GM21360 (cell line): ENCODE results near the gene TRIML1.

ENCODE experiments used
- ATAC-seq: cut with Tn5 transposase; IDR thresholded peaks from one replicate; pipeline ENCODE4 v1.9.1; 2021; ENCODE audit warnings: mild to moderate bottlenecking, moderate library complexity; ENCODE audit not compliant: unreplicated experiment

Gene TRIML1, protein sequence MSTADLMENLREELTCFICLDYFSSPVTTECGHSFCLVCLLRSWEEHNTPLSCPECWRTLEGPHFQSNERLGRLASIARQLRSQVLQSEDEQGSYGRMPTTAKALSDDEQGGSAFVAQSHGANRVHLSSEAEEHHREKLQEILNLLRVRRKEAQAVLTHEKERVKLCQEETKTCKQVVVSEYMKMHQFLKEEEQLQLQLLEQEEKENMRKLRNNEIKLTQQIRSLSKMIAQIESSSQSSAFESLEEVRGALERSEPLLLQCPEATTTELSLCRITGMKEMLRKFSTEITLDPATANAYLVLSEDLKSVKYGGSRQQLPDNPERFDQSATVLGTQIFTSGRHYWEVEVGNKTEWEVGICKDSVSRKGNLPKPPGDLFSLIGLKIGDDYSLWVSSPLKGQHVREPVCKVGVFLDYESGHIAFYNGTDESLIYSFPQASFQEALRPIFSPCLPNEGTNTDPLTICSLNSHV

DNA sequence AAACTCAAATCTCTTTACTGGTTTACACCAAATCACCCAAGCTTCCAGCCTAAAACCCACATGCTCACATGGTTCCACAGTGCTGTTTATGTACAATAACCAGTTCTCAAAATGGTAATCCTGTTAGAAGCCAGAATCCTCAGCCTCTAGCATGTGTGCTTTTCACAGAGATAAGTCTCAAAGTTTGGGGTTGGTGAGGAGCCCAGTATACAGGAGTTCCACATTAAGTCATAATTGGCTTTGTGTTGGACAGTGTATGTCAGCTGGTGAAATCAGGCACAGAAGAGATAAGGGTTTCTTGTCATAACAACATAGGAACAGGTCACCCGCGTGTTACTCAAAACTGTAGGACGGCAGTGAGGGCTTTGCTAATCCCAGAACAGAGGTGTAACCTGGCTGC, at the start of gene TRIML1:
Gene TRIML1, plus strand, starts transcription at position 301 of the 400 bp plus-strand sequence. CDS start 118 bp downstream, outside the sequence.
- no peak for ATAC-seq

DNA sequence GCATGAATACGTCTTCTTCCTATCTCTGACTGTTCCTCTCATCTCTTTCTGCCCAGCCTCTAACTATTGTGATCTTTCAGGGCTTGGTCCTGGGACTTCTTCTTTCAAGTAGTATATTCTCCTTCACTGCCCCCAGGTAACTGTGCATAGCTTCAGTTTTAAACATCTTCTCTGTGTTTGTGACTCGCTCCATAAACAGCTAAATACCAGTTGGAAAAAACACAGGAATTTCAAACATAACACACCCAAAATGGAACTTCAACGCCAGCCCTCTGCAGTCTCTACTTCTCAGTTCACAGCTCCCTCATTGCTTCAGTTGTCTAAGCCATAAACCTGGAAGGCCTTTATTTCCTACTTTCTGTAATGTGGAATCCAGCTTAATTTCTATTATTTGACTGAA, 46.4 kb upstream of the TRIML1 start:
- ATAC-seq = no peak

DNA sequence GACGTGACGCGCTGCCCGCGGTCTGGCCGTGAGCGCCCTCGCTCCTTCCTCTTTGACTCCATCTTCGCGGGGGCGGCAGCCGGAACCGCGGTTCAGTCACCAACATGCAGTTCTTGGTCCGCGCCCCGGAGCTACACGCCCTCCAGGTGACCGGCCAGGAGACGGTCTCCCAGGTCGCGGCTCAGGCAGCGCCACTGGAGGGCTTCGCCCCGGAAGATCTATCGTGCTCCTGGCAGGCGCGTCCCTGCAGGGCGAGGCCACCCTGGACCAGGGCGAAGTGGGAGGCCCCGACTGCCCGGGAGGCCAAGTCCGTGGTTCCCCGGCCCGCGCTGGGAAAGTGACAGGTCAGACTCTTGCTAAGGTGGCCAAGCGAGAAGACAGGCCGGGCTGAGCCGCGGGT, 32.8 kb upstream of the TRIML1 start:
- no peak for ATAC-seq

DNA sequence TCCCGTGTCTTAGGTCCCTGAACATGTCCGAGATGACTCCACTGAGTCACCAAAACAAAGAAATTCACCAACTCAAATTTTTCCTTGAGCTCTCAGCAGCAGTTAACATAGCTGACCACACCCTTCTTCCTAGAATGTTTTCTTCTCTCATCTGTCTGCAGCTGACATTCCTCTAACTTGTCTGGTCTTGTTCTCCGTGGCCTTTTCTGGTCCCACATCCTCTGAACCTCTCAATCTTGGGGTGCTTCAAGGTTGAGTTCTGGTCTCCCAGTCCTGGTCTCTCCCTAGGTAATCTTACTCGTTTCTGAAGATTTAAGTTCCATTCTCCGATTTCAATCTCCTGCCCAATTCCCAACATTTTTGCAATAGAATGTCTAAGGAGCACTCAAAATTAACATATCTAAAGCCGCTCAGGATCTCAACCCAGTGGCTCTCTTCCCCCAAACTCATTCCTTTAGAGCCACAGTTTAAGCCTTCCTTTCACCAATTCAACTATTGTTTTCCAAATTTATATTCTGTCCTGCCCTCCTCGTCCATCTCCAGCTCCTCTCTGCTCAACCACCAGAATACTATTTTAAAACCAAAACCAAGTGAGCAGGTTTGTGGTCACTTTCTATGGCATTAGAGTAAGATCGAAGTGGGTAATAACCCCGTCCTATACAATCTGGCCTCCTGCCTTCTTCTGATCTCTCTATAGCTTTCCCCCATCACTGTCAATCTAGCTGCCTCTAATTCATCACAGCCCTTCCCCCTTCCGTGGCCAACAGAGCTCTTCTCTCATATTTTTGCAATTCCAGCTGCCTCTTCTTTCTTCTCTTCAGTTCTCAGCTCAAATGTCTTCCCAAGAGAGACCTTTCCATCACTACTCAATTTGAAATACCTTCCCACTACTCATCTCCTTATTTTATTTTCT, 31.1 kb upstream of the TRIML1 start:
- ATAC-seq = no peak

DNA sequence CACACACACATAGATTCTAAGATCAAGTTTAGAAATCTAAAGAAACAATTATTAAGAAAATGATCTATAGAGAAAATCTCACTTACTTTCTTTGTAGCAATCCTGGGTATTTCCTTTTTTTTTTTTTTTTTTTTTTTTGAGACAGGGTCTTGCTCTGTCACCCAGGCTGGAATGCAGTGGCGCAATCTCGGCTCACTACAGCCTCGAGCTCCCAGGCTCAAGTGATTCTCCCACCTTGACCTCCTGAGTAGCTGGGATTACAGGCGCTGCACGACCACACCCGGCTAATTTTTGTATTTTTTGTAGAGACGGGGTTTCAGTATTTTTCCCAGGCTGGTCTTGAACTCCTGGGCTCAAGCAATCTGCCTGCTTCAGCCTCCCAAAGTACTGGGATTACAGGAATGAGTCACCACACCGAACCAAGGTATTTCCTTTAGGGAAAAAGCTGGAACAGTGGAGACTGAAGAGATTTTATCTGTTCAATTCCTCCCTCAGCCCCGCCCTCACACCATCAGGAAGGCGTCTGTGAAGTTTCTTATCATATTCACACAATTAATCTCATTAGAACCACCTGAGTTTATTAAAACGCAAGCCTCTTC, 30.0 kb upstream of the TRIML1 start, which contains the start of gene TRIML2:
Gene TRIML2, minus strand, starts transcription at position 447 of the 599 bp plus-strand sequence. CDS start 4,235 bp downstream, outside the sequence.
- no peak for ATAC-seq

DNA sequence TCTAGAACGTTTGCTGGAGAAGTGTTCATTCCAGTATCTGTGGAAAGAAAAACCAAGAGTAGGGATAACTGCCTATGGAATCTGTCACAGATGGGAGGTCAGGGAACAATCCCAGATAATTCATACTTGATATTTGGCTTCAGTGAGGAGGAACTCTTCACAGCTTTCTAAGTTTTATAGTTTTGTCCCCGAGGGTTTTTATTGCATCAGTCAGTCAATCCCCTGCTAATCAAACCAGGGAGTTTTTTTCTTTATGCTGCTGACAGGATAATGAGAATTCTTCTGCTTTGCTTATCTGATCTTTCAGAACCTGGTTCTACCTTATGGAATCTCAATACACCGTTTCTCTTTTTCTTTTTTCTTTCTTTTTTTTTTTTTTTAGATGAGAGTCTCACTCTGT, 29.2 kb upstream of the TRIML1 start:
- no peak for ATAC-seq

DNA sequence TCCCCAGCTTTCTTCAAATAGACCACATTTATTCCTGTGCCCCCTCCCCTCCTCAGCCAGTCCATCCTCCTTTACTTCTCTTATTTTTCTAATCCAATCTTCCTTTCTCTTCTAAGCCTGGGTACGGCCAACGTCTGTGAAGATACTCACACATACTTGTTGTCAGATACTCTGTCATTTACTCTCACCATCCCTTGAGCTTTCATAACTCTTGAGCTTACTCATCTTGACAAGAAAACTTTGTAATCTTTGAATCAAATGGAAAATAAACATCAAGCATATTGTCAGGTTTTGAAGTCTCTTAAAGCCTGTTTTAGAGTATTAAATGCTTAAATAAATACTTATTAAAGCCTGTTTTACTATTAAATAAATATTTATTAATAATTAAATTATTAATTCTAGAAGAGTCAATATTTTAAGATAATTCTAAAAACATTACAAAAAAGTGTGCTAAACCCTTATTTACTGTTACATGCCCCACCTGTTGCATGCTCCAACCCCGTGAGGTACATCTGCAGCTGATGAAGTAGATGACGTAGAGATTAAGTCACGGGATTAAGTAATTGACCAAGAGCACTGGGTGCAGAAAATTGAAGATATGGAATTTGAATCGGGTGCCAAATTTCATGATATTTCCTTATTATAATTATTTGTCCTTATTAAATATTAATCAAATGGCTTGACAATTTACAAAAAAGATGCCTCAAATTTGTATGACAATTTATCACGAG, 28.3 kb upstream of the TRIML1 start:
- ATAC-seq = no peak

DNA sequence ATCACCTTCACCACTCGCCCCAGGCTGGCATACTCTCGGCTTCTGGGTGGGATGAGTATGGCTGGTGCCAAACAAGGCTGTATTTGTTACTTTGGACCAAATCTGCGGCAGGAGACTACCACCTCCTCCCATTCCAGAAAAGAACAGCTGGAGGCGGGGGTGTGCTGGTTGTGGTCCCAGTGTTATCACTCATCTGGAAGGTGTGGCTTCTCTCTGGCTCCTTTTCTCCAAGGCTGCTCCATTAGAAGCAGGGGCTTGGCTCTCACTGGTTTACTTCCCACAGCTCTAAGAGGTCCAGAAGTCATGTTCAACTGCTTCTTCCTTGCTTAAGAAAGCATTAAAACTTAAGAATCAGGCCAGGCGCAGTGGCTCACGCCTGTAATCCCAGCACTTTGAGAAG, 27.3 kb upstream of the TRIML1 start:
- ATAC-seq = no peak

DNA sequence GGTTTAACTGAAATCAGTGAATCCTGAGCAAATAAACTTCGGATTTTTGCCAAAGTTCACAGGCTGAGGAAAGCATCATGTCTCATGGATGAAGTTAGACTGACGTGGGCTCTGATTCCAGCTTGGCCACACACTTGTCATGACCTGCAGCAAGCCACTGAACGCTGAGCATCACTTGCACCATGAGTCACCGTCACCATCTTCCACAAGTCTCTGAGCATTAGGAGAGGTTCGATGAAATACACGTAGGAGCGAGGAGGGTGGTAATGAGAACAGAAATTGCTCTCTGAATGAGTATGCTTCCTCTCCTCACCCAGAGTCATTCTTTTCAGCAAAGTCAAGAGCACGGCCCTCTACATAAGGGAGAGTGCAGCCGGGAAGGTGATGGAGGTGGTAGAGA, 26.1 kb upstream of the TRIML1 start:
- ATAC-seq = no peak

DNA sequence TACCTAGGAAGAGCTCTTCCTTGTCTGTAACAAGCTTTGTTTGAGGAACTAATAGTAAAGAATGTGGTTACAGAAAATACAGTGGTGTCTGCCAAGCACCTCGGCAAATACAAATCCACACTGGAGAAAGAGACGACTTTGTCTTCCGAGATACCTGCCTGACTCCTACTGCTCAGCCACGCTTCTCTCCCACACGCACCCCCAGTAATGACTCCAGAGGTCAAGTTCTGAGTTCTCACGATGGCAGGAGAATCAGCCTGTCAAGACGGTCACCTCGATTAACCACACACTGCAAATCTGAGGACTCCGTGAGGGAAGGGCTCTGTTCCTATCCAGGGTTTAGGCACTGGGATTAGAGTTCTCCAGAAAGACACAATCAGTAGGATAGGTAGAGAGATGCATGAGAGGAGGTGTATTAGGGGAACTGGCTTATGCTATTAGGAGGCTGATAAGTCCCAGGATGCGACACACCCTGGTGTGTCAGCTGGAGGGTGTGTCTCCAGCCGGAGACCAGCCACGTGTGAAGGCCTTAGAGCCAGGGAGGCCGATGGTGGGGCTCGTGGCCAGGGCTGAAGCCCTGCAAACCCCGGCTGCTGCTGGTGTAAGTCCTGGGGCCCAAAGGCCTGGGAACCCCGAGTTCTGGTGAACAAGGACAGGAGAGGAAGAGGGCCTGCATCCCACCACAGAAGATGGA, 21.5 kb upstream of the TRIML1 start:
- no peak for ATAC-seq

DNA sequence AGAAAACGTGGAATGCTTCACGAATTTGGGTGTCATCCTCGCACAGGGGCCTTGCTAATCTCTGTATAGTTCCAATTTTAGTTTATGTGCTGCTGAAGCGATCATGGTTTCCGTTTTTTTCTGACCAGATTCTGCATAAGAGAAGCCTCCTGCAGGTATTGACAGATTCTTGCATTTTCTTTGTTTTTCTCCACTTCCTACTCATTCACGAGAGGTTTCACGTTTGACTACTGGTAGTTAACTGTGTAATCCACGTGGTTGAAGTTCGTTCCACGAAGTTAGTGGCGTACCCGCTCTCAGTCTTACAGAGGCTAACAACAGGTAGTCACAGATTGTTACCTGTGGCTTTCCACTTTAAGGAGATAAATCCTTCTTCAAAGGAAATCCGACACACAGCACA, 17.7 kb upstream of the TRIML1 start:
- ATAC-seq = no peak

DNA sequence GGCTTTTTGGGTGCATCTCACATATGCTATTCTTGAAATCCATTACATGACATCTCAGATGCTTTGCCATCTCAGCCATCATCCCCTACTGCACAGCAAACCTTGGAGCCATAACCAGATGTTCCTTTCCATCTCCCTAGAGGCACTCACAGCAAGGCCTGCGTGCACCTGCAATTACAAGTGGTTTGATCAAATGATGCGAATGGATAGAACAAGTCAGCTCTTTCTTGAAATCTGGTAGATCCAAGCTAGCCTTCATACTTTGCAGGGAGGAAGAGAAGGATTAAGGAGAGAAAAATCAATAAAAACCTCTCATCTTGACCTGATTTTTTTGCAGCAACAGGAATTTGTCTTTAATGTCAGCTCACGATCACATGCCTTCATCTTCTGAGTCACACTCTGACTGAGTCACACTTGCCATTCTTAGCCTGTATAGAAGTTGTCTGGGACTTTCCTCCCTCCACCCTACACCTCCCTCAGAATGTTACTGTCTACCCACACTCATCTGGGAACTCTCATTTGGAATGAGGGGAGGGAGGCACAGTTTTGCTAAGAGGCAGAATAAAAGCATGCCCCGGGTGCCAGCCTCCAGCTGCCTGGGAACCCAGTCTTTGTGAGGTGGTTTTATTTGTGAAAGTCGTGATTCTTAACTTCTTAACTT, 11.9 kb upstream of the TRIML1 start:
- ATAC-seq = peak; percentile 57

DNA sequence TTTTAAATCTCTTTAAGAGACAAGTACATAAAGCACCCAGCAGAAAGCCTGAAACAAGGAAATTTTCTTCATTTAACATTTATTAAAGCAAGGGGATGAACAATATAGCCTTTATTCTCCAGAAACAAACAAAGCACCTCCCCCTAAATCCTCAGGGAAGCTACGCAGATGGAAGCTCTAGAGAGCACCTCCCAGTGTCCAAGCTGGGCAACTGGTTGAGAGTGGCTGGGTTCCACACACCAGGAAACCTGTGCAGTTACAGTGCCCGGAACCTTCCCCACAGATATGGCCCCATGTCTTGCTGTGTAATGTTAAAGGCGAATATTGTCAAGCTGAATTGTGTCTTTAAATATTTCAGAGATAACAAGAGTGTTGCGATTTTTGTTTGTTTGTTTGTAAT, 8.9 kb upstream of the TRIML1 start:
- ATAC-seq = no peak

DNA sequence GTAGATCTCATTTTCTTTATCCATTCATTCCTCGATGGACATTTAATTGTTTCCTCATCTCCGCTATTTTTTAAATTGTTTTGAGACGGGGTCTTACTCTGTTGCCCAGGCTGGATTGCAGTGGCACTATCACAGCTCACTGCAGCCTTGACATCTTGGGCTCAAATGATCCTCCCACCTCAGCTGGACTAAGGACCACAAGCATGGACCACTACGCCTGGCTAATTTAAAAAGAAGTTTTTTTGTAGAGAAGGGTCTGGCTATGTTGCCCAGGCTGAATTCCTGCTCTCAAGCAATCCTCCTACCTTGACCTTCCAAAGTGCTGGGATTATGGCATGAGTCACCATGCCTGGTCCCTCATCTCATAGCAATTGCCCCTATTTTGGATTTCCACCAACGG, 7.0 kb upstream of the TRIML1 start:
- no peak for ATAC-seq

DNA sequence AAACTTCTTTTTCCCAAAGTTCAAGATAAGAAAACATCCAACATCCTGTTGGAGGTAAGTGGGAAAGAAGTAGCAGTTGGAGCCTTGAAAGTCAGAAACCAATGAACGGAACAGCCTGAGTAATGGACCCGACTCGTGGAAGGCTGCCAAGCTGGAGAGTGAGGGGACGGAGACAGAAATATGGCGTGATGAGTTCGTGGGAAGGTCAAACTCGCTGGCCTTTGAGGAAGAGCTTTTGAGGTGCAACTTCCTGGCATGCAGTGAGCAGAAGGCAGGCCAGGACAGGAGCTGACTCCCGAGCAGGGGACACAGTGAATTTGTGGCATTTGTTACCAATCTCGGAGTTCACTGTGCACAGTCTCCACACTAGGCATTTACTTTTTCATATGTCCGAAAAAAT, 1.0 kb upstream of the TRIML1 start:
- ATAC-seq = no peak

DNA sequence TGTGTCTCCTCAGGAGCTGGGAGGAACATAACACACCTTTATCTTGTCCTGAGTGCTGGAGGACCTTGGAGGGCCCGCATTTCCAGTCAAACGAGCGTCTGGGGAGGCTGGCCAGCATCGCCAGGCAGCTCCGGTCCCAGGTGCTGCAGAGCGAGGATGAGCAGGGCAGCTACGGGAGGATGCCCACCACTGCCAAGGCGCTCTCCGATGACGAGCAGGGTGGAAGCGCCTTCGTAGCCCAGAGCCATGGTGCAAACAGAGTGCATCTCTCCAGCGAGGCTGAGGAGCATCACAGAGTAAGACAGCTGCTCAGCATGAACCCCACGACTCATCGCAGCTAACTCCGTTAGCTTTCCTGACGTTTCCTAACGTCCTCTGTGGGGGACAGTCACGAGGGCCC, 430 bp downstream of the TRIML1 start:
- ATAC-seq = no peak

DNA sequence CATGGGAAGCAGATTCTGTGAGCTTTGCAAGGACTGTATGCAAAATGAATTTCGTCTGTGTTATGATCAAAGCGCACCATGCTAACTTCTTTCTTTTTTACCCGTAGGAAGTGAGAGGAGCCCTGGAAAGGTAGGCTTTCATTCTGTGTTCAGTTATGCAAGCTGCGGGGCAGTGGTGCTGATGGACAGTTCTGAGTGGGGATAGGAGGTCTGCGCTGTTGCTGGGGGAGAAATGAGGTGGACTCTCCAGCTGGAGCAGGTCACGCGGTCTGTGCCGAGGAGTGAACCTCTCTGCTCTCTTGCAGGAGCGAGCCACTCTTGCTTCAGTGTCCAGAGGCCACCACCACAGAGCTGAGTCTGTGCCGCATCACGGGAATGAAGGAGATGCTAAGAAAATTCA, 4.5 kb downstream of the TRIML1 start:
- no peak for ATAC-seq

DNA sequence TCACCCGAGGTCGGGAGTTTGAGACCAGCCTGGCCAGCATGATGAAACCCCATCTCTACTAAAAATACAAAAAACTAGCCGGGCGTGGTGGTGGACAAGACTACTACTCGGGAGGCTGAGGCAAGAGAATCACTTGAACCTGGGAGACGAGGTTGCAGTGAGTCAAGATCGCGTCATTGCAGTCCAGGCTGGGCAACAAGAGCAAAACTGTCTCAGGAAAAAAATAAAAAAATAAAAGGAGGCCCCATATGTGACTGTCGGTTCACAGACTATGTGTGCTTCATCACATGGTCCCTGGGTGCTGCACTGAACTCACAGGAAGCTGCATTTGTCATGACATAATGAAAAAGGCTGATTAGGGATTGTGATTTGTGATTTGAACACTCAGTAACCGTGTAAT, 6.4 kb downstream of the TRIML1 start:
- ATAC-seq = no peak

DNA sequence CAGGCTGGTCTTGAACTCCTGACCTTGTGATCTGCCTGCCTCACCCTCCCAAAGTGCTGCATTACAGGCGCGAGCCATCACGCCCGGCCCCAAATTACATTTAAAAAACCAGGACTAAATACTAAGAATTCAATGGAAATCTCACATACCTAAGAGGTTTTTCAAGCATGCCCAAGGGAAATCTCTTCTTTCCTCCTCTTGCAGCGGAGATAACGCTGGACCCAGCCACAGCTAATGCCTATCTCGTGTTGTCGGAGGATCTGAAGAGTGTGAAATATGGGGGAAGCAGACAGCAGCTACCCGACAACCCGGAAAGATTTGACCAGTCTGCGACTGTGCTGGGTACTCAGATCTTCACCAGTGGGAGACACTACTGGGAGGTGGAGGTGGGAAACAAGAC, 7.4 kb downstream of the TRIML1 start:
- ATAC-seq = no peak

DNA sequence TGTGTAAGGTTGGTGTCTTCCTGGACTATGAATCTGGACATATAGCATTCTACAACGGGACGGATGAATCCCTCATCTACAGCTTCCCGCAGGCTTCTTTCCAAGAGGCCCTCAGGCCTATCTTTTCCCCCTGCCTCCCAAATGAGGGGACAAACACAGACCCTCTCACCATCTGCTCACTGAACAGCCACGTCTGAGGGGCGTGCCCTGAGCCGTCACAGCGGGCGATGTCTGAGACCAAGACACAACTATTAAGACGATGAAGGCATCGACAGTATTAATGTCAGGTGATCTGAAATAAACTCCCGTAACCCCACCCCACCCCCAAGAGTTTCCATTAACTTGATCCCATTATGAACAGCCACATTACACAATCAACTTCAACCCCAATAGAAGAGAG, 7.9 kb downstream of the TRIML1 start:
- ATAC-seq = no peak
